Fibroblast of skin of abdomen (primary cell): Measurements from ENCODE around the gene GGCX.

Source experiments
- DNase-seq: peaks from one replicate; pipeline ENCODE4 v3.0.0-alpha.2; 2013

GGCX gene

GRCh38 chr2:85511008-85511811 is 50.1 kb downstream of the GGCX start:
- no peak for DNase-seq

- DNase-seq, result peak; percentile 34
These were observed 54.5 kb downstream of the GGCX start for GRCh38 chr2:85506768-85507181.

DNA sequence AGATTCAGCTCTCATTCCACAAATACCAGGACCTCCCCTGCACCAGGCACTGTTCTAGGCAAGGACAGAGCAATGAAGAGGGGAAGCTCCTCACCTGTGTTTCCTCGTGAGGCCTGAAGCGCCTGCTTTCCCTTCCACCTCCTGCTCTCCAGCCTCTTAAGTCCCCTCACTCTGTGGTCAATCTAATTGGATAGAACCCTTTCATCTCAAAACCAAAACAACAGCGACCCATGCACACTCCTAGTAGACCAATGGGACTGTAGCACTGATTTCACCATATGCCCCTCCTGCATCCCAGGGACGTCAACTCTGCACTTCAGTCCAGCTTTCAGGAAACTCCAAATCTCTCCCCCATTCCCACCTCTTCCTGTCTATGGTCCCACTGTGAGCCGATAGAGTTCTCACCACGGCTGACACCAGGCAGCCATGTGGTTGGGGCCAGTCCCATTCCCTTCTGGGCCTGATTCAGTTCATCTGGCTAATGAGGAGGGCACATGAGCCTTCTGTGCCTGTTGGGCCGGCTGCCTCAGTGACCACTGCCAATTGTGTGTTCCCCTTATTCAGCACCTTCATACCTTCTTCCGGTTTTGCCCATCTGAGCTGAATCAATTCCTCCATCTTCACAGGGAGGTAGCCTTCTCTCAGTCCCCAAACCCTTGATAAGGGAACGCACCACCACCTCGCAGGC is 55.6 kb downstream of the GGCX start:
- DNase-seq, result no peak

DNA sequence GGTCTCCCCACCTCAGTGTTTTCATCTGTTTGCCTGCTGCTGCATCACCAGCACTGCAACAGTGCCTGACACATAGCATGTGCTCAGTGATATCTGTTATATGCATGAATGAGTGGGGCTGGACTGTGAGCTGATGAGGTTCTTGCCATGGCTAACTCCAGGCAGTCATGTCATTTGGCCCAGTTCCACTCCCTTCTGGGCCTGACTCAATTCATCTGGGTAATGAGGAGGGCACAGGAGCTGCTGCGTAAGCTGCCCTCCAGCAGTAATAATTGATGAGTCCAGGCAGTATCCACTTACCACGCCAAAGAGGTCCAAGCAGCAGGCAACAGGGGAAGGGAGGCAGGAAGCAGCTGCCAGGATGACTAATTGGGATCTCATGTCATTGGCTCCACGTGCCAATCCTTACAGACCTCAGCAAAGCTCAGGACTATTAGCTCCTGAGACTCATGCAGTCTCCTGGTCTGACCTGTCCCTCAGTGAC is 56.5 kb downstream of the GGCX start:
- peak; percentile 90 for DNase-seq

GRCh38 chr2:85503851-85504777 is 57.2 kb downstream of the GGCX start:
- DNase-seq, result peak; percentile 35

GRCh38 chr2:85503168-85503850 is 58.0 kb downstream of the GGCX start:
- no peak for DNase-seq

- no peak for DNase-seq
These were observed 58.6 kb downstream of the GGCX start for GRCh38 chr2:85502720-85503119.

DNA sequence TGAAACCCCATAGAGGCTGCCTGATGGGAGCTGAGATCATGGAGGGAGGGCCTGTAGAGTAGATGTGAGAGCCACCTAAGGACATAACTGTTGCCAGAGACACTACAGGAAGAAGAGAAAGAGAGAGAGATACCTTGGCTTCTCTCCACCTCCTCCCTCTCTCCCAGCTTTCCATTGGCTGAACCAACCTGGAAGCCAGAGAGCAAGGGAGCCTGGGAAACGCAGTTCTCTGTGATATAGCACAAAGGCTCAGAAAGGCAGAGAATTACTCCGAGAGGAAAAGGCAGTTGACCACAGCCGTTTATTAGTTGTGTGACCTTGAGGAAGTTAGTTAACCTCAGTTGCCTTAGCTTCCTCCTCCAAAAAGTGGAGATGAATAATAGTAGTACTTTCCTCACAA is 60.0 kb downstream of the GGCX start:
- no peak for DNase-seq

GRCh38 chr2:85497944-85498630 is 63.2 kb downstream of the GGCX start:
- no peak for DNase-seq

DNA sequence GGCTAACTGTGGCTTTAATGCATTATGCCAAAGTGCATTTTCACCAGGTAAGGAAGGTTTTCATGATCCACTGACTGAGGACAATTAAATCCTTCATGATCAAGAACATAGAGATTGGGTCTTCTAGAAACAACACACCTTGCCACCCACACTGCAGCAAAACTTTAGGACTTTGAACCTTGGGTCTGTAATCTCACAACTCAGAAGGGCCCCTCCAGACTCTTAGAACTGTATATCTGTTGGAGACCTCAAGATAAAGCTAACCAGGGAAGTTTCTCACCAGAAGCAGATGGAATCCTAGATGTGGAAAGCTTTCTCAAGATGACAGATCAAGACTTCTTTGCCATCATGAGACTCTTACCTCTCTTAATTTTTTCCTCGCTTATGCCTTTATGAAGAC is 64.9 kb downstream of the GGCX start:
- no peak for DNase-seq
